HepG2 (cell line): ENCODE data around the gene PMM2. TPM values are rescaled to one million over a fixed set of nuclear protein-coding genes. Genes with fewer than 3 reads are reported as not detected.

Experiments used
- ATAC-seq: fragments of 200-7000 bp; cut with Tn5 transposase; 3 replicates; pipeline ENCODE4 v1.9.1; 2020; ENCODE audit warnings: mild to moderate bottlenecking, moderate library complexity
- BruUV-seq: library from RNA; stranded (reverse); fragments of 400-500 nt; replicated peaks from 2 replicates; lab custom pipeline; 2021; lab: Mats Ljungman, UMichigan
- CTCF ChIA-PET: fragments of 300-600 bp; formaldehyde crosslinking; extraction: SDS; loops from one replicate; lab custom pipeline; 2021; ENCODE audit warnings: low total read pairs, inconsistent platforms, low intra/inter-chr PET ratio; lab: Yijun Ruan, JAX
- POLR2A ChIA-PET: fragments of 350-600 bp; sonication (Branson Sonifier 250); formaldehyde crosslinking; loops from one replicate; lab custom pipeline; 2020; ENCODE audit warnings: antibody characterized with exemption, inconsistent platforms; lab: Yijun Ruan, JAX
- DNase-seq: peaks from one replicate; pipeline ENCODE4 v3.0.0-alpha.2; 2015; ENCODE audit warnings: low spot score
- FAIRE-seq: peaks from 3 replicates; lab custom pipeline; 2011; peaks lifted over from hg19 to GRCh38; lab: Jason Lieb, UNC
- H2AFZ ChIP-seq: one replicate; pipeline ENCODE4 v1.6.1; 2011; ENCODE audit warnings: low read length, inconsistent platforms
- H3K27ac ChIP-seq: fragments of 300-600 bp; 3 replicates; pipeline ENCODE4 v1.8.0; 2011; ENCODE audit warnings: mixed run types, mild to moderate bottlenecking, mixed read lengths, low read length, inconsistent platforms; ENCODE audit not compliant: insufficient read depth; ENCODE audit errors: extremely low read length
- H3K27me3 ChIP-seq, 2 experiments: fragments of 200-600 bp in 1 of 2; 2 replicates in 1 of 2; 3 replicates in 1 of 2; pipeline versions ENCODE4 v1.6.0 to v1.8.0; 2011; ENCODE audit warnings: low read length in 2 of 2, mild to moderate bottlenecking in 2 of 2, moderate library complexity in 2 of 2, inconsistent platforms in 1 of 2; ENCODE audit not compliant: insufficient read depth in 2 of 2, control insufficient read depth in 1 of 2
- H3K36me3 ChIP-seq, 2 experiments: fragments of 200-600 bp in 1 of 2; replicated peaks in 1 of 2; 2 replicates in 1 of 2; 3 replicates in 1 of 2; pipeline versions ENCODE4 v1.5.1 to v1.8.0; 2011; ENCODE audit warnings: low read length in 2 of 2, inconsistent platforms in 1 of 2; ENCODE audit not compliant: insufficient read depth in 2 of 2, control insufficient read depth in 1 of 2
- H3K4me1 ChIP-seq: 2 replicates; pipeline ENCODE4 v1.5.1; 2012; ENCODE audit warnings: low read length, inconsistent platforms; ENCODE audit not compliant: insufficient read depth
- H3K4me2 ChIP-seq: 2 replicates; pipeline ENCODE4 v1.6.0; 2011; ENCODE audit warnings: low read depth, low read length, inconsistent platforms
- H3K4me3 ChIP-seq, 3 experiments: fragments of 200-600 bp in 1 of 3; sonication (generic), shearing (Covaris generic) in 1 of 3; replicated peaks in 1 of 3; 2 replicates each; pipeline ENCODE4 v1.5.1; 2011 to 2016; ENCODE audit warnings: low read length in 3 of 3, inconsistent platforms in 2 of 3, low read depth in 2 of 3, mild to moderate bottlenecking in 2 of 3, control low read depth in 1 of 3, mixed read lengths in 1 of 3; ENCODE audit not compliant: insufficient read depth in 1 of 3
- H3K79me2 ChIP-seq: one replicate; pipeline ENCODE4 v1.6.1; 2011; ENCODE audit warnings: low read length, inconsistent platforms; ENCODE audit not compliant: insufficient read depth
- H3K9ac ChIP-seq: 2 replicates; pipeline ENCODE4 v1.6.0; 2011; ENCODE audit warnings: mild to moderate bottlenecking, low read depth, low read length, inconsistent platforms; ENCODE audit not compliant: insufficient read depth
- H3K9me3 ChIP-seq: 2 replicates; pipeline ENCODE4 v1.5.1; 2012; ENCODE audit warnings: mild to moderate bottlenecking, low read length
- H4K20me1 ChIP-seq: 2 replicates; pipeline ENCODE4 v1.6.0; 2011; ENCODE audit warnings: inconsistent platforms, mild to moderate bottlenecking, low read length, moderate library complexity; ENCODE audit not compliant: insufficient read depth
- AGO2 ChIP-seq: fragments of 200-400 bp; formaldehyde crosslinking; optimal IDR thresholded peaks from 2 replicates; pipeline ENCODE3; 2017; ENCODE audit warnings: mild to moderate bottlenecking, low read depth, low read length, moderate library complexity
- ELF1 ChIP-seq: sonication (generic); formaldehyde crosslinking; IDR thresholded peaks from 2 replicates; pipeline ENCODE4 v1.4.0; 2020; ENCODE audit warnings: missing genetic modification reagents
- HES4 ChIP-seq: sonication (generic); formaldehyde crosslinking; IDR thresholded peaks from 2 replicates; pipeline ENCODE4 v1.9.0; 2021; ENCODE audit warnings: mild to moderate bottlenecking, missing genetic modification reagents, borderline replicate concordance
- TOE1 ChIP-seq: sonication (generic); formaldehyde crosslinking; IDR thresholded peaks from 2 replicates; pipeline ENCODE4 v1.4.0; 2020; ENCODE audit warnings: mild to moderate bottlenecking, missing genetic modification reagents
- ZNF30 ChIP-seq: sonication (generic); formaldehyde crosslinking; IDR thresholded peaks from 2 replicates; pipeline ENCODE4 v1.5.0; 2020; ENCODE audit warnings: mild to moderate bottlenecking, missing genetic modification reagents
- ZNF331 ChIP-seq: sonication (generic); formaldehyde crosslinking; IDR thresholded peaks from 2 replicates; pipeline ENCODE4 v1.4.0; 2020; ENCODE audit warnings: missing genetic modification reagents
- ZNF749 ChIP-seq: sonication (generic); formaldehyde crosslinking; IDR thresholded peaks from 2 replicates; pipeline ENCODE4 v1.8.0; 2022; ENCODE audit warnings: mild to moderate bottlenecking, missing genetic modification reagents, moderate library complexity, borderline replicate concordance
- ZNF816 ChIP-seq: sonication (generic); formaldehyde crosslinking; IDR thresholded peaks from 2 replicates; pipeline ENCODE4 v1.8.0; 2022; ENCODE audit warnings: missing genetic modification reagents, mild to moderate bottlenecking, borderline replicate concordance
- WGBS: methylation state at CpG from one replicate; pipeline ENCODE4 v1.1.6; 2017; ENCODE audit warnings: low lambda C conversion rate; 5-methylcytosine and 5-hydroxymethylcytosine counted together
- in situ Hi-C: cut with HindIII; loops from 2 replicates; pipeline ENCODE4 v1.10.0; 2017; ENCODE audit warnings: low pct_unique_long_range_greater_than_20kb; ENCODE audit not compliant: extremely low pct_ligation_motif_present
- intact Hi-C: fragments of 100-400 bp; cut with micrococcal nuclease; formaldehyde crosslinking; loops from one replicate; pipeline ENCODE4 v1.10.0; 2022; ENCODE audit not compliant: unreplicated experiment
- polyA plus RNA-seq, 8 experiments: library from polyadenylated mRNA; depleted of rRNA in 3 of 8; stranded (reverse) in 7 of 8; unstranded in 1 of 8; fragments of >200 nt; fragmentation: Illumina TruSeq in 4 of 8; extraction: Trizol in 4 of 8; gene quantifications; 2 replicates each; pipeline versions ENCODE4 v1.2.1 to v1.2.3, GENCODE V29; 2011 to 2016; ENCODE audit warnings: low read depth in 4 of 8, missing spikeins in 1 of 8, mixed read lengths in 1 of 8; ENCODE audit not compliant: insufficient read depth in 1 of 8
- total RNA-seq, 5 experiments: library from RNA; depleted of rRNA; stranded (reverse); fragments of >200 nt; fragmentation: Illumina TruSeq; extraction: Trizol; gene quantifications; 2 replicates each; pipeline ENCODE4 v1.2.3, GENCODE V29; 2016; ENCODE audit warnings: low read depth in 1 of 5
- TF ChIP-seq, protein P1 (sequence below): sonication (generic); formaldehyde crosslinking; IDR thresholded peaks from 2 replicates; pipeline ENCODE4 v1.4.0; 2020; ENCODE audit warnings: missing genetic modification reagents
- TF ChIP-seq, protein P2 (sequence below): sonication (generic); formaldehyde crosslinking; IDR thresholded peaks from 2 replicates; pipeline ENCODE4 v1.4.0; 2020; ENCODE audit warnings: missing genetic modification reagents
- TF ChIP-seq, protein P3 (sequence below): sonication (generic); formaldehyde crosslinking; IDR thresholded peaks from 2 replicates; pipeline ENCODE4 v1.8.0; 2022; ENCODE audit warnings: missing genetic modification reagents, mild to moderate bottlenecking, inconsistent platforms, borderline replicate concordance
- TF ChIP-seq, protein P4 (sequence below): sonication (generic); formaldehyde crosslinking; IDR thresholded peaks from 2 replicates; pipeline ENCODE4 v1.5.1; 2020; ENCODE audit warnings: missing genetic modification reagents, mild to moderate bottlenecking, borderline replicate concordance

PMM2 gene
- total and polyA plus RNA-seq, 2 of the 13 experiments (the other 11 are each of a cell fraction or from before 2014, with no cell fraction given), result 52.2 to 93.7 TPM

DNA sequence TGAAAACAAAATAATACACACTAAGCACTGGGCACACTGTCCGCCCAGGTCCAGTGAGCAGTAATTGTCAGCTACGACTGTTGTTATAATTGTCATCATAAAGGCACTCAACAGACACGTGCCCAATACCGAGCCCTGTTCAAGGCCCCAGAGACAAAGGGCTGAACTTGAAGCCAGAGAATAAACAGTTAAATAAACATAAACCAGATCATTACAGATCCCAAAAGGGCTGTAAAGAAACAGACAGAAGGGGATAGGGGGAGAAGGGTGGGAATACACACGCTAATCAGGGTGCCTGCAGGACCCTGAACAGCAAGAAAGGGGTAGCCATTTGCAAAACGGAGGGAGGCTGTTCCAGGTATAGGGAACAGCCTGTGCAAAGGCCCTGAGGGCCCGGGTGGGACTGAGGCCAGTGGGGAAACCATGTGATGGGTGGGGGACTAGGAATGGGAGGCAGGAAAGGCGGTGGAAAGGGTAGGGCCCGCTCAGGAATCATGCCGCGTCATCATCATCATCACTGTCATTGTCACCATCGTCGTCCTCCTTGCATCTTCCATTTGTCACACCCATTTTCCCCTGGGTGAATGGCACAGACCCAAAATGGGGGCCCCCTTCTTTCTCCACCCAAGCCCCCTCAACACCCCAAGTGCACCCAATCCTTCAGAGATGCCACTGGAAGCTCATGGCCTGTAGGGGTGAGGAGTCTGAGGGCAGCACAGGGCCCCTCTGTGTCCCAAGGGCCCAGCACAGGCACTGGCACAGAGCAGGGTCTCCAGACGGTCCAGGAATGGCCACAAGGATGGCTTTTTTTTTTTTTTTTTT lies 64.9 kb downstream of the PMM2 start:
- Histone ChIP-seq H3K27ac (peak overlapping the region; percentile 95), H3K9ac (peak overlapping the region; percentile 84)
- intact Hi-C loops, result loop anchor here (1.0 to 5.0 kb wide), 3 partner anchors 18 to 185 kb away; partner anchors contain the start of genes PMM2 and TMEM186
- TF ChIP-seq HES4 (CRISPR knock-in tag) (0 out of 2 replicates have a peak, but pooled peaks have one; percentile 39), AGO2 (peak; percentile 68), ZNF816 (CRISPR knock-in tag) (no peak), ELF1 (CRISPR knock-in tag) (no peak), ZNF331 (CRISPR knock-in tag) (peak; percentile 13; the same call in 1 of the 2 replicates), ZNF30 (CRISPR knock-in tag) (no peak), TOE1 (no peak), ZNF749 (CRISPR knock-in tag) (no peak; the same call in 1 of the 2 replicates)
- TF ChIP-seq, protein P1, sequence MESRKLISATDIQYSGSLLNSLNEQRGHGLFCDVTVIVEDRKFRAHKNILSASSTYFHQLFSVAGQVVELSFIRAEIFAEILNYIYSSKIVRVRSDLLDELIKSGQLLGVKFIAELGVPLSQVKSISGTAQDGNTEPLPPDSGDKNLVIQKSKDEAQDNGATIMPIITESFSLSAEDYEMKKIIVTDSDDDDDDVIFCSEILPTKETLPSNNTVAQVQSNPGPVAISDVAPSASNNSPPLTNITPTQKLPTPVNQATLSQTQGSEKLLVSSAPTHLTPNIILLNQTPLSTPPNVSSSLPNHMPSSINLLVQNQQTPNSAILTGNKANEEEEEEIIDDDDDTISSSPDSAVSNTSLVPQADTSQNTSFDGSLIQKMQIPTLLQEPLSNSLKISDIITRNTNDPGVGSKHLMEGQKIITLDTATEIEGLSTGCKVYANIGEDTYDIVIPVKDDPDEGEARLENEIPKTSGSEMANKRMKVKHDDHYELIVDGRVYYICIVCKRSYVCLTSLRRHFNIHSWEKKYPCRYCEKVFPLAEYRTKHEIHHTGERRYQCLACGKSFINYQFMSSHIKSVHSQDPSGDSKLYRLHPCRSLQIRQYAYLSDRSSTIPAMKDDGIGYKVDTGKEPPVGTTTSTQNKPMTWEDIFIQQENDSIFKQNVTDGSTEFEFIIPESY (CRISPR knock-in tag), result peak; percentile 43; the same call in 1 of the 2 replicates
- TF ChIP-seq, protein P2, sequence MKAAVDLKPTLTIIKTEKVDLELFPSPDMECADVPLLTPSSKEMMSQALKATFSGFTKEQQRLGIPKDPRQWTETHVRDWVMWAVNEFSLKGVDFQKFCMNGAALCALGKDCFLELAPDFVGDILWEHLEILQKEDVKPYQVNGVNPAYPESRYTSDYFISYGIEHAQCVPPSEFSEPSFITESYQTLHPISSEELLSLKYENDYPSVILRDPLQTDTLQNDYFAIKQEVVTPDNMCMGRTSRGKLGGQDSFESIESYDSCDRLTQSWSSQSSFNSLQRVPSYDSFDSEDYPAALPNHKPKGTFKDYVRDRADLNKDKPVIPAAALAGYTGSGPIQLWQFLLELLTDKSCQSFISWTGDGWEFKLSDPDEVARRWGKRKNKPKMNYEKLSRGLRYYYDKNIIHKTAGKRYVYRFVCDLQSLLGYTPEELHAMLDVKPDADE (CRISPR knock-in tag), result peak; percentile 48; the same call in 1 of the 2 replicates
- TF ChIP-seq, protein P3, sequence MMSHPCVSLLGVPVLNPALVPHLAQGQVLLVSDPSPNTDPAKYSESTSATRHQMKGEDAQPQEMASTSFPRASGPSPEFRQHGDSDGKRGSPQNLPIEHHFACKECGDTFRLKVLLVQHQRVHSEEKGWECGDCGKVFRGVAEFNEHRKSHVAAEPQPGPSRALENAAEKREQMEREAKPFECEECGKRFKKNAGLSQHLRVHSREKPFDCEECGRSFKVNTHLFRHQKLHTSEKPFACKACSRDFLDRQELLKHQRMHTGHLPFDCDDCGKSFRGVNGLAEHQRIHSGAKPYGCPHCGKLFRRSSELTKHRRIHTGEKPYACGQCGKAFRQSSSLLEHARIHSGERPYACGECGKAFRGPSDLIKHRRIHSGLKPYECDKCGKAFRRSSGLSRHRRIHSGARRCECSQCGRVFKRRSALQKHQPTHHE, result no peak
- TF ChIP-seq, protein P4, sequence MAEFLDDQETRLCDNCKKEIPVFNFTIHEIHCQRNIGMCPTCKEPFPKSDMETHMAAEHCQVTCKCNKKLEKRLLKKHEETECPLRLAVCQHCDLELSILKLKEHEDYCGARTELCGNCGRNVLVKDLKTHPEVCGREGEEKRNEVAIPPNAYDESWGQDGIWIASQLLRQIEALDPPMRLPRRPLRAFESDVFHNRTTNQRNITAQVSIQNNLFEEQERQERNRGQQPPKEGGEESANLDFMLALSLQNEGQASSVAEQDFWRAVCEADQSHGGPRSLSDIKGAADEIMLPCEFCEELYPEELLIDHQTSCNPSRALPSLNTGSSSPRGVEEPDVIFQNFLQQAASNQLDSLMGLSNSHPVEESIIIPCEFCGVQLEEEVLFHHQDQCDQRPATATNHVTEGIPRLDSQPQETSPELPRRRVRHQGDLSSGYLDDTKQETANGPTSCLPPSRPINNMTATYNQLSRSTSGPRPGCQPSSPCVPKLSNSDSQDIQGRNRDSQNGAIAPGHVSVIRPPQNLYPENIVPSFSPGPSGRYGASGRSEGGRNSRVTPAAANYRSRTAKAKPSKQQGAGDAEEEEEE (CRISPR knock-in tag), result no peak

More for the DNA sequence above, 64.9 kb downstream of the PMM2 start:
- Histone ChIP-seq H3K79me2 (peaks cover 89% of the 10 kb centered on the region), H3K4me1 (peaks cover 82% of the 10 kb centered on the region), H4K20me1 (peaks cover 53% of the 10 kb centered on the region; the same call in 1 of the 2 replicates), H3K36me3 (peaks cover 14 to 18% of the 10 kb centered on the region in 2 experiments; a peak in 4 of 5 replicates), H3K9me3 (no peaks in the 10 kb centered on the region), H3K4me3 (peak overlapping the region in 1 of 3 experiments; percentile 64; a peak in 1 of 6 replicates), H3K27me3 (no peaks in the 10 kb centered on the region; a peak in 1 of 5 replicates), H3K4me2 (peak overlapping the region; percentile 91), H2AFZ (no peak overlapping the region)
- in situ Hi-C loops, result no loop called here
- no peak for DNase-seq
- peak; percentile 0; the same call in 1 of the 3 replicates for ATAC-seq
- ChIA-PET CTCF (interaction anchor here (1.9 kb wide), 1 partner anchor 18 kb away, joined by 14 read pairs; no protein-coding TSS in a partner anchor), POLR2A (interaction anchor here (1.0 to 10.4 kb wide), 14 partner anchors 8 to 292 kb away, joined by 3 to 235 read pairs (median 6); partner anchors contain the start of genes CARHSP1, HAPSTR1, LITAFD and USP7)
- FAIRE-seq, result no peak
- no TSS peak for BruUV-seq
- 77% methylated on average over 14 of the region's 14 CpGs for WGBS
